ENCODE results near the gene TNS3.
"Not testable (repeated sequence)": the region's sequence is repeated elsewhere in the genome, so short reads cannot be mapped to it uniquely, and the experiment has no call there.

Gene TNS3

DNA sequence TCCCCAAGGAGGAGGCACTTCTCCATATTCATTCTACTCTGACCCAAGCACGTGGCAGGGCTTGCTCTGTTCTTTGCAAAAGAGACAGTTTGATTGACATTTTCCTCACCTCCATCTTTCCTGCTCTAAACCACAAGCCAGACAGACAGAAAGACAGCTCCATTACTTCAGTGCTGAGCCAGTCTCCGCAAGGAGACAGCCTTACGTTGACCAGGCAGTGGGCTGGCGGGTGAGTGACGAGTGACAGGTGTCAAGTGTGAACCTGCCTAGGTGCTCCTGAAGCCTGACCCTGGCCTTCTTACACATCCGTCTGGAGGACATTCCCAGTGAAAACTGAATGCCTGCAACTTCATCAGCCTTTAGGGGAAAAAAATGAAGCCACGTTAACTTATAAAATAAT lies 314.6 kb downstream of the TNS3 start:
- TF ChIP-seq, protein P1, sequence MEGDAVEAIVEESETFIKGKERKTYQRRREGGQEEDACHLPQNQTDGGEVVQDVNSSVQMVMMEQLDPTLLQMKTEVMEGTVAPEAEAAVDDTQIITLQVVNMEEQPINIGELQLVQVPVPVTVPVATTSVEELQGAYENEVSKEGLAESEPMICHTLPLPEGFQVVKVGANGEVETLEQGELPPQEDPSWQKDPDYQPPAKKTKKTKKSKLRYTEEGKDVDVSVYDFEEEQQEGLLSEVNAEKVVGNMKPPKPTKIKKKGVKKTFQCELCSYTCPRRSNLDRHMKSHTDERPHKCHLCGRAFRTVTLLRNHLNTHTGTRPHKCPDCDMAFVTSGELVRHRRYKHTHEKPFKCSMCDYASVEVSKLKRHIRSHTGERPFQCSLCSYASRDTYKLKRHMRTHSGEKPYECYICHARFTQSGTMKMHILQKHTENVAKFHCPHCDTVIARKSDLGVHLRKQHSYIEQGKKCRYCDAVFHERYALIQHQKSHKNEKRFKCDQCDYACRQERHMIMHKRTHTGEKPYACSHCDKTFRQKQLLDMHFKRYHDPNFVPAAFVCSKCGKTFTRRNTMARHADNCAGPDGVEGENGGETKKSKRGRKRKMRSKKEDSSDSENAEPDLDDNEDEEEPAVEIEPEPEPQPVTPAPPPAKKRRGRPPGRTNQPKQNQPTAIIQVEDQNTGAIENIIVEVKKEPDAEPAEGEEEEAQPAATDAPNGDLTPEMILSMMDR (IDR thresholded peaks at IDR 0.05; ENCODE audit: insufficient read depth, missing control alignments) = no peak
- no peak for DNase-seq (ENCODE audit: insufficient read length, low spot score)
- FAIRE-seq = no peak

DNA sequence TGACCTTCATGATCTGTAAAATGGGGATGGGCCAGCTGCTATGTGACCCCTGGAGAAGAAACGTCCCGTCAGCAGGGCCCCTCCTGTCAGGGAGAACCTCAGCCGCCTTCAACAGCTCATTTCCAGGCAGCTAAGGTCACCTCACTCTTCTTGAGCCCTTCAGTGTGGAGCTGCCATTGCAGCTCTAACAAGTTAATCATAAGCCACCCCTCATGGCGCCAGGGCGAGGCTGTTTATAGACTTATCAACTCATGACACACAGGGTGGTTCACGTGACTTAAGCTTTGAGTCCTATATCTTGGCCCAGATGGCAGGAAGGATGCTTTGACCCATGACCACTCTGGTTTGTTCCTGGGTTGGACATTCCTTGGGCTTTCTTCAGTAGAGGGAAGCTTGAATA lies 315.1 kb downstream of the TNS3 start:
- FAIRE-seq (no peak), DNase-seq (ENCODE audit: insufficient read length, low spot score) (no peak)
- TF ChIP-seq, protein P1 (IDR thresholded peaks at IDR 0.05; ENCODE audit: insufficient read depth, missing control alignments) = no peak

DNA sequence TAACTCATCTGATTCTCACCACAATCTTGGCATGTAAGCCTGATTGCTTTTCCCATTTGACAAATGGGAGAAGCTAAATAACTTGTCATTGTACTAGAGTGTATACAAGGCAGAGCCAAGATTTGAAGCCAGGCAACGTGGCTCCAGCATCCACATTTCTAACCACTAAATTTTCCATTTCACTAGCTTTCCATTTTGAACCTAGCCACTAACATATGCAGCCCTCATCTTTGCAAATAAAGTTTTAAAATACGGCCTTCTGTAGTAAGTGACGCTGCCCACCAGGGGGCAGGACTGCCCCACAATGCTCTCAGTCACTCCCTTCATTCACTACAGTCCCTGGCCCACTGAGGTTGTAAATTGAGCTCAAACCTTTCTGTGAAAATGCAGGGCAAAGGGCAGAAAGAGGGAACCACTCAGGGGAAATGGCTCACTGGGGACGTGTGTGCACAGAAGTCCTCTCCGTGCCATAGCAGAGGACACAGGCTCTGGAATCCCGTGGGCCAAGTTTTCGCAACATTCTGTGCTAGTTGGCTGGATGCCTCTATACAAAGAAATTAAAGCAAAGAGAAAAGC lies 315.7 kb downstream of the TNS3 start:
- TF ChIP-seq, protein P1 (IDR thresholded peaks at IDR 0.05; ENCODE audit: insufficient read depth, missing control alignments) = peak; percentile 83
- DNase-seq (ENCODE audit: insufficient read length, low spot score) = peak; percentile 28
- FAIRE-seq = no peak

DNA sequence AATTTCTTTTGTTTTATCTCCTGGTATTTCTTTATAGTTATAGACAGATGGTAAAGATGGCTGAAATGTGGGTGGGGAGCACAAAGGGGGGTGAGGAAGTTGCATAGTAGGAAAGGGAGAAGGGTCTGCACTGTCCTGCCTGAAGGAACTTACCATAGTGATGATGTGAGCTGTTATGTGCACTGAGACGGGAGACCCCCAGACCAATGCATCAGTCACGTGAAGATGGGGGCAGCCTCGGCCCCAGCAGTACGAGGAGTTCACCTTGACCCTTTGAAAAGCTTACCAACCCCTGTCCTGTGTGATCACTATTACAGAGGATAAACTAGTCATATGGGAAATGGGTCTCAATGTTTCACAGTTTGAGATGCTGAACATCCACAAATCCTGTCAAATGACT lies 316.3 kb downstream of the TNS3 start:
- DNase-seq (ENCODE audit: insufficient read length, low spot score) = no peak
- TF ChIP-seq, protein P1 (IDR thresholded peaks at IDR 0.05; ENCODE audit: insufficient read depth, missing control alignments) = no peak
- FAIRE-seq = no peak

DNA sequence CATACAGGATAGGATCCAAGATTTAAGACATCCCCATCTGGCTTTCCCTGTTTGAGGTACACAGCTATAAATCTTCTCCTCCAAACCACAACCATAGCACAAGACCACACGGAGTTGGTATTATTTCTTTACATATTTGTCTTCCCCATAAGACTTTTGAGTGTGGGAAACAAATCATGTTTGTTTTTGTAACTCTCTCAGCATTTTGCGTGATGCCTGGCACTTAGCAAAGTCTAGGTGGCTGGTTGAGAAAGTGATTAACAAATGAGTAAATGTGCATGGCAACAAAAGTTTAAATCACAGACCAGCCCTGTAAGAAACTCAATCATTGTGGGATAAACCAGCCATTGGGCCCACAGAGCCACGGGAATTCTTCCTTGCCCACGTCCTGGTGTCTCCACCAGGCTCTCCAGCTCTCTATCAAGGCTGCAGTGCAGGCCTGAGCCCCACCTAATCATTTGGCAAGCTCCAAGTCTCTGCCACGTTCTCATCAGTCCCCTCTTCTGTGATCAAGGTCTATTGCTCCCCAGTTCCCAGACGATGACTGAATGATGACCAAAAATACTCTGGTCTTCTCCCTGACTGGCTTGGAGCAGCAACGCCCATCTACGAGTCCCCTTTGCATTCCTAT lies 317.8 kb downstream of the TNS3 start:
- DNase-seq (ENCODE audit: insufficient read length, low spot score) = no peak
- no peak for FAIRE-seq
- TF ChIP-seq, protein P1 (IDR thresholded peaks at IDR 0.05; ENCODE audit: insufficient read depth, missing control alignments) = no peak

DNA sequence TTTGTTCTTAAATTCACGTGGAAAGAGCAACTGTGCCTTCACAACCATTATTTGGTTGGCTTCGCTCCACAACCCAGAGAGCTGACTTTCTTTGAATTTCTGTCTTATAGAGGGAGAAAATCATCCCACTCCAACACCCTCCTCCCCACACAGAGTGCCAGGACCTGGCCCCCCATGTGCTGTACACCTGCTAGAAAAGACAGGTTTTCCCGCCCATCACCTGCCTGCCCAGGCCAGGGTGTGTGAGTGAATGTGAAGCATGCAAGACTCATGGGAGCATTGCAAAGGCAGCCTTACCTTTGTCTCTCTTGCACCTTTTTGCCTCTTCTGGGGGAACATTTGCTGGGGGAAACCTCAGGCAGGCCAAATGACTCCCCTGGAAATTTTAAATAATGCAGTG lies 319.0 kb downstream of the TNS3 start:
- DNase-seq (ENCODE audit: insufficient read length, low spot score) (no peak), FAIRE-seq (no peak)
- TF ChIP-seq, protein P1 (IDR thresholded peaks at IDR 0.05; ENCODE audit: insufficient read depth, missing control alignments) = no peak

DNA sequence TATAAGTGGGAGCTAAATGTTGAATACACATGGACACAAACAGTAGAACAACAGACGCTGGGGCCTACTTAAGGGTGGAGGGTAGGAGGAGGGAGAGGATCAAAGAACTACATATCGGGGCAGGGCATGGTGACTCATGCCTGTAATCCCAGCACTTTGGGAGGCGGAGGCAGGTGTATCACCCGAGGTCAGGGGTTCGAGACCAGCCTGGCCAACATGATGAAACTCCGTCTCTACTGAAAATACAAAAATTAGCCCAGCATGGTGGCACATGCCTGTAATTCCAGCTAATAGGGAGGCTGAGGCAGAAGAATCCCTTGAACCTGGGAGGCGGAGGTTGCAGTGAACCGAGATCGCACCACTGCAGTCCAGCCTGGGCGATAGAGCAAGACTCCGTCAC lies 319.8 kb downstream of the TNS3 start:
- not testable (repeated sequence) for FAIRE-seq; DNase-seq (ENCODE audit: insufficient read length, low spot score)

All from D721Med (cell line).